ENCODE results near the gene B3GALT6.

The B3GALT6 gene

DNA sequence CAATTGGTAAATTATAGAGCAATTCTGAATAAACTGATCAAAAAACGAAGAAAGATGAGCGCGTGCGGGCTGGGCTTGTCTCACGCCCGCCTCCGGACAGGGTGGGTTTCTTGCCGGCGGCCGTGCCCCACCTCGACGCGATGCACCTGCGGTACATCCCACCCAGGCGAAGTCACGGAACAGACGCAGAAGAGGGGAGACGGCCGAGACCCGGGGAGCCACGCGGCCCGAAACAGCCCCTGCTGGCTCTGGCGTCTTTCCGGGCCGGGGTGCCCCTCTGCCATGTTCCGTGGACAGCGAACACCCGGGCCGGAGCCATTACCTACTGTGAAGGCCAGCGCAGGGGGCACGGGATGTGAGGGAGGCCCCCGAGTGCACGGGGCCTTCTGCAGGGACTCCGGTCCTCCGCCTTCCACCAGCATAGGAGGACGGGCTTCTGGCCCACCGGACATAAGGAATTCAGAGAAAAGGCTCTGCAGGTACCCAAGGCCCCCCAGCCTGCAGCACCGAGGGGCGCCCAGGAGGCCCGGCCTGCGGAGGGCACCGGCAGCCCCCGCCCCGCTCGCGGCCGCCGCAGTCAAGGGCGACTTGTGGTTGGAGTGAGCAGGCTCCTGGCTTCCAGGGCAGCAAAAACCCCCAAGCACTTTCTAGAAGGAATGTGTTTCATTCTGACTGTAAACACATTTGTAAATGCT is 22.1 kb downstream of the B3GALT6 start:
- TF ChIP-seq, protein P1, sequence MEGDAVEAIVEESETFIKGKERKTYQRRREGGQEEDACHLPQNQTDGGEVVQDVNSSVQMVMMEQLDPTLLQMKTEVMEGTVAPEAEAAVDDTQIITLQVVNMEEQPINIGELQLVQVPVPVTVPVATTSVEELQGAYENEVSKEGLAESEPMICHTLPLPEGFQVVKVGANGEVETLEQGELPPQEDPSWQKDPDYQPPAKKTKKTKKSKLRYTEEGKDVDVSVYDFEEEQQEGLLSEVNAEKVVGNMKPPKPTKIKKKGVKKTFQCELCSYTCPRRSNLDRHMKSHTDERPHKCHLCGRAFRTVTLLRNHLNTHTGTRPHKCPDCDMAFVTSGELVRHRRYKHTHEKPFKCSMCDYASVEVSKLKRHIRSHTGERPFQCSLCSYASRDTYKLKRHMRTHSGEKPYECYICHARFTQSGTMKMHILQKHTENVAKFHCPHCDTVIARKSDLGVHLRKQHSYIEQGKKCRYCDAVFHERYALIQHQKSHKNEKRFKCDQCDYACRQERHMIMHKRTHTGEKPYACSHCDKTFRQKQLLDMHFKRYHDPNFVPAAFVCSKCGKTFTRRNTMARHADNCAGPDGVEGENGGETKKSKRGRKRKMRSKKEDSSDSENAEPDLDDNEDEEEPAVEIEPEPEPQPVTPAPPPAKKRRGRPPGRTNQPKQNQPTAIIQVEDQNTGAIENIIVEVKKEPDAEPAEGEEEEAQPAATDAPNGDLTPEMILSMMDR (IDR thresholded peaks at IDR 0.05) = no peak

- TF ChIP-seq, protein P1 (IDR thresholded peaks at IDR 0.05) = no peak
Measured at GRCh38 chr1:1254667-1254998, 22.6 kb downstream of the B3GALT6 start.

- TF ChIP-seq, protein P1 (IDR thresholded peaks at IDR 0.05) = no peak
Measured at GRCh38 chr1:1255078-1255477, 23.0 kb downstream of the B3GALT6 start.

DNA sequence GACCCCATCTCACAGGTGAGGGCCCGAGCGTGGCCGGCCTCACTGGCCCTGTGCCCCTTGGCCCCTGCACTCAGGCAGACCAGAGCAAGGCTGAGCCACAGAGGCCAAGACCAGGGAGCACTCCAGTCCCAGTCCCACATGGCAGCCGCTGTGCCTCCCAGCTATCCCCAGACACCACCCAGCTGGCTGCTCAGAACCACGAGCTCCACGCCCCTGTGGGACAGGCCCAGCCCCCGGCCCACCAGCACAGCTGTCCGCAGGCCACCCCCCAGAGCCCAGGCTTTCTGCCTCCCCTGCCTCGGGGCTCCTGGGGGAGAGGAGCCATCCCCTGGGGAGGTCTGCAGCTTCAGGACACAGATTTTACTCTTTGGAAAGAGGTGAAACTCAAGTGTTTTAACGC is 23.6 kb downstream of the B3GALT6 start:
- TF ChIP-seq, protein P1 (IDR thresholded peaks at IDR 0.05) = no peak

- TF ChIP-seq, protein P1 (IDR thresholded peaks at IDR 0.05) = no peak
Measured at GRCh38 chr1:1256956-1257871, 25.2 kb downstream of the B3GALT6 start.

DNA sequence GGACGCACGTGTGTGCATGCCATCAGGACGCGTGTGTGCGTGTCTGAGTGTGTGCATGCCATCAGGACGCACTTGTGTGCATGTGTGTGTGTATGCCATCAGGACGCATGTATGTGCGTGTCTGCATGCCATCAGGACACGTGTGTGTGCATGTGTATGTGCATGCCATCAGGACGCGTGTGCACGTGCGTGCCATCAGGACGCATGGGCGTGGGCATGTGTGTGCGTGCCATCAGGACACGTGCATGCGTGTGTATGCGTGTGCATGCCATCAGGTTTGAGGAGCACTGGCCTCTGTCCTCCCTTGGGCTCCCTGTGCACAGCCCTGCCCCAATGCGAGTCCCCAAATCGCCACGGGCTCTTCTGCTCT is 27.1 kb downstream of the B3GALT6 start:
- TF ChIP-seq, protein P1 (IDR thresholded peaks at IDR 0.05) = no peak

- TF ChIP-seq, protein P1 (IDR thresholded peaks at IDR 0.05) = no peak
Measured at GRCh38 chr1:1259540-1259939, 27.5 kb downstream of the B3GALT6 start.

Data from LNCAP (cell line).